ENCODE measurements around the gene BSPRY. TPM values are rescaled to one million over a fixed set of nuclear protein-coding genes. Genes with fewer than 3 reads are reported as not detected.

Gene BSPRY
- total and polyA plus RNA-seq, 2 of the 13 experiments (the other 11 are each of a cell fraction or from before 2014, with no cell fraction given), result 0.09 to 0.26 TPM

DNA sequence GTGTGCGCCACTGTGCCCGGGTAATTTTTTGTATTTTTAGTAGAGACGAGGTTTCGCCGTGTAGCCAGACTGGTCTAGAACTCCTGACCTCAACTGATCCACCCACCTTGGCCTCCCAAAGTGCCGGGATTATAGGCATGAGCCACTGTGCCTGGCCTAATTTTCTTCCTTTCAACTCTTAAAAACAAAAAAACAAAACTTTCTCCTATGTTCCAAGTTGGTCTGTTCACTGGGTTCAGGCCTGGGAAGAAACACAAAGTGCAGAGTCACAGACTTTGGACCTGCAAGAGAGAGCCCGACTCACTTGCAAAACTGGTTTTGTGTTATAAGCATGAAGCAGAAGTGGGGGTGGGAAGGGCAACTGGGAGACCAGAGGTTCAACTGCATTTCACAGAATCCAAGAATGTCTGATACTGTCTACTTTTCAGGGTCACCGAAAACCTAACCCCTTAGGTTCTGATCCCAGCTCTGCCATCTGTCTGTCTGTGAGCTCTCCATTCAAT is 32.6 kb downstream of the BSPRY start (continued):
- TF ChIP-seq RBM39 (IDR thresholded peaks at IDR 0.05; ENCODE audit: low read depth, low read length, poor library complexity, severe bottlenecking), result no peak
- TF ChIP-seq IRF2 (CRISPR knock-in tag; IDR thresholded peaks at IDR 0.05), result no peak
- TF ChIP-seq ZBTB2 (CRISPR knock-in tag; IDR thresholded peaks at IDR 0.05; ENCODE audit: low read depth), result no peak
- no peak for TF ChIP-seq ZNF83 (CRISPR knock-in tag; IDR thresholded peaks at IDR 0.05; ENCODE audit: borderline replicate concordance)
- no peak for TF ChIP-seq ZNF234 (CRISPR knock-in tag; conservative IDR thresholded peaks at IDR 0.05)
- TF ChIP-seq PTBP1 (IDR thresholded peaks at IDR 0.05; ENCODE audit: low read depth, low read length, poor library complexity, severe bottlenecking), result no peak
- no peak for TF ChIP-seq NFE2L2 (IDR thresholded peaks at IDR 0.05; ENCODE audit: low read length)
- TF ChIP-seq MAFF (IDR thresholded peaks at IDR 0.05; ENCODE audit: low read depth, low read length), result no peak; the same call in 1 of the 2 replicates
- no peak for TF ChIP-seq ZNF562 (CRISPR knock-in tag; IDR thresholded peaks at IDR 0.05; ENCODE audit: borderline replicate concordance)
- TF ChIP-seq ZSCAN22 (CRISPR knock-in tag; IDR thresholded peaks at IDR 0.05), result no peak
- TF ChIP-seq HOMEZ (CRISPR knock-in tag; IDR thresholded peaks at IDR 0.05; ENCODE audit: low read depth), result peak; percentile 36; the same call in 1 of the 2 replicates
- TF ChIP-seq MBNL3 (CRISPR knock-in tag; conservative IDR thresholded peaks at IDR 0.05), result no peak
- no peak for TF ChIP-seq SRSF4 (IDR thresholded peaks at IDR 0.05; ENCODE audit: low read depth, low read length, poor library complexity, severe bottlenecking)
- no peak for TF ChIP-seq ZNF44 (CRISPR knock-in tag; IDR thresholded peaks at IDR 0.05)
- TF ChIP-seq YEATS2 (CRISPR knock-in tag; IDR thresholded peaks at IDR 0.05; ENCODE audit: borderline replicate concordance), result no peak
- TF ChIP-seq ZNF281 (CRISPR knock-in tag; IDR thresholded peaks at IDR 0.05; ENCODE audit: borderline replicate concordance), result peak; percentile 89
- TF ChIP-seq HMGA1 (CRISPR knock-in tag; conservative IDR thresholded peaks at IDR 0.05), result no peak
- no peak for TF ChIP-seq ZNF383 (CRISPR knock-in tag; IDR thresholded peaks at IDR 0.05; ENCODE audit: borderline replicate concordance)
- no peak for TF ChIP-seq MTF2 (CRISPR knock-in tag; IDR thresholded peaks at IDR 0.05; ENCODE audit: borderline replicate concordance)
- TF ChIP-seq PPARG (CRISPR knock-in tag; conservative IDR thresholded peaks at IDR 0.05), result peak; percentile 85; the same call in 1 of the 2 replicates
- TF ChIP-seq ZNF260 (CRISPR knock-in tag; IDR thresholded peaks at IDR 0.05; ENCODE audit: borderline replicate concordance, low read depth), result no peak
- TF ChIP-seq PHF21A (CRISPR knock-in tag; IDR thresholded peaks at IDR 0.05), result peak; percentile 63; the same call in 1 of the 2 replicates
- peak; percentile 60; the same call in 1 of the 2 replicates for TF ChIP-seq ISL2 (CRISPR knock-in tag; IDR thresholded peaks at IDR 0.05)
- peak; percentile 23 for TF ChIP-seq XRCC5 (optimal IDR thresholded peaks at IDR 0.05; ENCODE audit: low read length)
- TF ChIP-seq ZNF879 (CRISPR knock-in tag; IDR thresholded peaks at IDR 0.05), result no peak
